Measurements from ENCODE around the gene CCL18. TPM values are rescaled to one million over a fixed set of nuclear protein-coding genes. Genes with fewer than 3 reads are reported as not detected.
"Not testable (repeated sequence)": the region's sequence is repeated elsewhere in the genome, so short reads cannot be mapped to it uniquely, and the experiment has no call there.

CCL18 gene
- total RNA-seq, 6 experiments from 2014 or later, result 0.29 to 2.0 (median 0.64) TPM; not detected in 1

DNA sequence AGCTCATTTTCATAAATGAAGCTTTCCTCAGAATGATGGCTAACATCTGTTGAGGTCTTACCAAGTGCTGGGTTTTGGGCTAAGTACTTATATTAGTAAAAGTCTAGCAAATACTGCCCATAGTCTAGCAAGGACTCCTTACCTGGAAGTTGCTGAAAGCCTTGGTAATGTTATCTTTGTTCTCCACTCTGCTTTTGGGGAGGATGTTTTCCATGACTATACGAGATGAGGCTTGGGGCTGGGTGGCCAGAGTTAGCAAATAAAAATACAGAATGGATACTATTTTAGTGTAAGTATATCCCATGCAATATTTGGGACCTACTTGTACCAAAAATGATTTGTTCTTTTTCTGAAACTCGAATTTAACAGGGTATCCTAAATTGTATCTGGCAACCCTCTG, 7.7 kb downstream of the CCL18 start:
- no peaks in the 10 kb centered on the region for H3K4me1 ChIP-seq
- H3K36me3 ChIP-seq, result no peaks in the 10 kb centered on the region
- WGBS (ENCODE audit: insufficient coverage, low coverage, low lambda C conversion rate, missing lambda C conversion rate), result 77% methylated on average over 2 of the region's 2 CpGs
- ATAC-seq (no peak), DNase-seq (no peak)
- no peaks in the 10 kb centered on the region for H3K9me3 ChIP-seq
- TF ChIP-seq, protein P1, sequence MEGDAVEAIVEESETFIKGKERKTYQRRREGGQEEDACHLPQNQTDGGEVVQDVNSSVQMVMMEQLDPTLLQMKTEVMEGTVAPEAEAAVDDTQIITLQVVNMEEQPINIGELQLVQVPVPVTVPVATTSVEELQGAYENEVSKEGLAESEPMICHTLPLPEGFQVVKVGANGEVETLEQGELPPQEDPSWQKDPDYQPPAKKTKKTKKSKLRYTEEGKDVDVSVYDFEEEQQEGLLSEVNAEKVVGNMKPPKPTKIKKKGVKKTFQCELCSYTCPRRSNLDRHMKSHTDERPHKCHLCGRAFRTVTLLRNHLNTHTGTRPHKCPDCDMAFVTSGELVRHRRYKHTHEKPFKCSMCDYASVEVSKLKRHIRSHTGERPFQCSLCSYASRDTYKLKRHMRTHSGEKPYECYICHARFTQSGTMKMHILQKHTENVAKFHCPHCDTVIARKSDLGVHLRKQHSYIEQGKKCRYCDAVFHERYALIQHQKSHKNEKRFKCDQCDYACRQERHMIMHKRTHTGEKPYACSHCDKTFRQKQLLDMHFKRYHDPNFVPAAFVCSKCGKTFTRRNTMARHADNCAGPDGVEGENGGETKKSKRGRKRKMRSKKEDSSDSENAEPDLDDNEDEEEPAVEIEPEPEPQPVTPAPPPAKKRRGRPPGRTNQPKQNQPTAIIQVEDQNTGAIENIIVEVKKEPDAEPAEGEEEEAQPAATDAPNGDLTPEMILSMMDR (IDR thresholded peaks at IDR 0.05), result no peak
- TF ChIP-seq POLR2A (IDR thresholded peaks at IDR 0.05), result no peak
- no peaks in the 10 kb centered on the region for H3K27me3 ChIP-seq
- H3K27ac ChIP-seq, result no peak overlapping the region
- no peak overlapping the region for H3K4me3 ChIP-seq
- intact Hi-C loops (cut with DNase I), result loop anchor here (10.0 kb wide), 2 partner anchors 73 to 87 kb away; partner anchors contain the start of genes CCL14 (in 2 of the 2) and CCL16 (in 2 of the 2)

DNA sequence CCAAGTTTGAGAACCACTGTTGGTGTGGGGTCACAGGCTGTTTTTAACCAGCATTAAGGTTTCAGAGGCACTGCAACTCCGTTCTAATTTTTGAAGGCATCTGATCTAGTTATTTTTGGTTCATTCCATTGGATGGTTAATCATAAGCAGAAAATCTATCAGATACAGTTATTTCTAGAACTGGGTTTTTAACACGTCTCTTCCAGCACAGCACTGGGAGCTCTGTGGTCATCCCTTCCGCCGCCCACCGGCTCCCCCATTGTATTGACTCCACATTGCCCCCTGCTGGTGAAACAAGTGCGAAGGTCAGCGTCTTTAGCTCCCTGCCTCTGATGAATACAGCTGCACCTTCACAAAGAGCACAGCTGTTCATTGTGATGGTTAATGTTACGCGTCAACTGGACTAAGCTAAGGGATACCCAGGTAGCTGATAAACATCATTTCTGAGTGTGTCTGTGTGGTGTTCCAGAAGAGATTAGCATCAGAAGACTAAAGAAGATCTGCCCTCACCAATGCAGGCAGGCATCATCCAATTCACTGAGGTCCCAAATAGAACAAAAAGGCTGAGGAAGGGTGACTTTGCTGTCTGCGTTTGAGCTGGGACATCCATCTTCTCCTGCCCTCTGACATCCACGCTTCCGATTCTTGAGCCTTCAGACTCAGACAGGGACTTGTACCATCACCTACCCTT, 8.5 kb downstream of the CCL18 start:
- 15% methylated on average over 10 of the region's 12 CpGs for WGBS (ENCODE audit: insufficient coverage, low coverage, low lambda C conversion rate, missing lambda C conversion rate)
- no peaks in the 10 kb centered on the region for H3K36me3 ChIP-seq
- TF ChIP-seq, protein P1 (IDR thresholded peaks at IDR 0.05), result peak; percentile 74 to 93 (median 88)
- no peak for TF ChIP-seq POLR2A (IDR thresholded peaks at IDR 0.05)
- H3K4me3 ChIP-seq, result no peak overlapping the region
- peak; percentile 57 to 76 (median 70) for DNase-seq
- no peaks in the 10 kb centered on the region for H3K9me3 ChIP-seq
- no peaks in the 10 kb centered on the region for H3K4me1 ChIP-seq
- H3K27me3 ChIP-seq, result no peaks in the 10 kb centered on the region
- no peak overlapping the region for H3K27ac ChIP-seq
- peak; percentile 91 to 98 (median 96) for ATAC-seq
- intact Hi-C loops (cut with DNase I), result loop anchor here (10.0 kb wide), 2 partner anchors 72 to 88 kb away; partner anchors contain the start of genes CCL14 (in 2 of the 2) and CCL16 (in 2 of the 2)

DNA sequence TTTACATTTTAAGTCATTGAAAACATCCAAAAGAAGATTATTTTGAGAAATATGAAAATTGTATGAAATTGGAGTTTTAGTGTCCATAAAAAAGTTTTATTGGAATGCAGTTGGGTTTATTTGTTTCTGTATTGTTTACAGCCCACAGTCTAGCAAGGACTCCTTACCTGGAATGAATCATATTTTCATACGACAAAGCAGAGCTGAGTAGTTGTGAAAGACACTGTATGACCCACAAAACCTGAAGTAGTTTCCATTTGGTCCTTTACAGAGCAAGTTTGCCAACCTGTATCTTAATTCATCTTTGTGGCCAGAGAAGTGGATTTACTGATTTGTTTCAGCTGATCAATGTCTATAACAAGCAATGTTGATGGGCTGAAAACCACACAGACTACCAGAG, 10.3 kb downstream of the CCL18 start:
- Histone ChIP-seq H3K4me3 (no peak overlapping the region), H3K9me3 (no peaks in the 10 kb centered on the region), H3K36me3 (no peaks in the 10 kb centered on the region), H3K27me3 (no peaks in the 10 kb centered on the region), H3K4me1 (no peaks in the 10 kb centered on the region), H3K27ac (no peak overlapping the region)
- TF ChIP-seq, protein P1 (IDR thresholded peaks at IDR 0.05), result no peak
- TF ChIP-seq POLR2A (IDR thresholded peaks at IDR 0.05), result no peak
- DNase-seq, result no peak
- WGBS (ENCODE audit: insufficient coverage, low coverage, low lambda C conversion rate, missing lambda C conversion rate), result 73% methylated on average over 1 of the region's 1 CpG
- ATAC-seq, result no peak
- intact Hi-C loops (cut with DNase I), result loop anchor here (10.0 kb wide), 2 partner anchors 70 to 90 kb away; partner anchors contain the start of genes CCL14 (in 2 of the 2) and CCL16 (in 2 of the 2)

DNA sequence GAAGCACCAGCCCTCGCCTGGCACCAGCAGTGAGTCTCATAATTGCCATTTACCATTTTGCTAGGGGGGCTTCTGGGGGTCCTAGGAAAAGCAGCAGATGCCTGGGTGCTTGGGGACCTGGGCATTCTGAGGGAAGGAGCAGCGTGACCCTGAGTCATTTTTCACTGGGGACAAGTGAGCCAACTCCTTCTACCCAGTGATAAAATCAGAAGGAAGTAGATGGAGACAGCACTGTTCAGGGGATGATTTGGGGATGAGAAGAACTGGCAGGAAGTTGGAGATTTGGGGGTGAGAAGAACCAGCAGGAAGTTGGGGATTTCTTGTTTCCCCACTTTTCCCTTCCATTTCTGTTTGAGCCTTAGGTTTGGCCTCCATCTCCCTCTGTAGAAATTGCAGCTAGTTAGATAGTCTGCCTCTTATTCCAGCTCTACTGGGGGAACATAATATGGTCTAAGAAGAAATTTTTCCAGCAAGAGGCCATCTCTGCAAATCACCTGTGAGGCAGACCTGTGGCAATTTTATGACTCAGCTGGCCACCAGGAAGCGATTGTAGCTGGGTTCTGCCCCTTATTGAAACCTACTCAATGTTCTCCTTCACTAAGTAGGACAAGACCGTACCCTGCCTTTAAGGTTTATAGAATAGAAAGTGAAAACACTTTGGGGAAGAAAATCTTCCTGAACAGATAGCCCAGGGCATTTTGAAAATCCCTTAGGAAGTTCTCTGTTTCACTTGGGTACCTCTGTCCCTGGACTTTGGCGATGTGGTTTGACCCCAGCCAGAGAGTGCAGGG, 17.8 kb downstream of the CCL18 start:
- H3K36me3 ChIP-seq; H3K4me3 ChIP-seq; H3K9me3 ChIP-seq; H3K27ac ChIP-seq; DNase-seq; H3K27me3 ChIP-seq; intact Hi-C loops (cut with DNase I): not testable (repeated sequence)
- ATAC-seq, result peak in 1 of 4 donors; percentile 9
- peaks cover 0 to 19% (median 6%) of the 10 kb centered on the region in 4 donors for H3K4me1 ChIP-seq
- WGBS (ENCODE audit: insufficient coverage, low coverage, low lambda C conversion rate, missing lambda C conversion rate), result 60% methylated on average over 3 of the region's 5 CpGs

DNA sequence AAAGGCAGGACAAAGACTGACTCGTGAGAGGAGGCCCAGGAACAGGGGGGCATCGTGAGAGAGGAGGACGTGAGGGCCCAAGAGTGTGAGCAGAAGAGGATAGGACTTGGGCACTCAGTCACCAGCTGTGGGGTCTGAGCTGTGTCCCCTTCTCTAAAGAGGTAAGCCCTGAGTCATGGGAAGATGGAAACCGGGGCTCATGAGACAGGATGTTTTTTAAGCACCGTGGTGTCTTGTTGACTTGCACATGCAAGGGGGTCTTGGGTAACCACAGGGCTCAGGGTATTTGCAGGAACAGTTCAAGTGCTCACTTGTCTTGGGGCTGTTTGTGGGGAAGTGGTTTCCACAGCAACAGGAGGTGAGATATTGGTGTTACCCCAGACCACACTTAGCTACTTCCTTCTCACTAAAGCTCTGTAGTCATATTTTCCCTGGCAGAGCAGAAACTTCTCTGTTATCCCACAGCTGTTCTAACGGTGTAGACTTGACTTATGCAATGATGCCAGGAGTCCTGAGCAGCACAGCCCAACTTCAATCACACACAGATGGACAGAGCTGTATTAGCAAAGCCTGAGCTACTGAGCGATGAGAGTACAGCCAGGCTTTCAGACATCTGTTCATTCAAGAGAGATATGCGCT, 18.5 kb downstream of the CCL18 start:
- intact Hi-C loops (cut with DNase I); H3K36me3 ChIP-seq; H3K27me3 ChIP-seq; DNase-seq; H3K4me3 ChIP-seq; H3K9me3 ChIP-seq; H3K27ac ChIP-seq: not testable (repeated sequence)
- H3K4me1 ChIP-seq, result peaks cover 0 to 24% (median 8%) of the 10 kb centered on the region in 4 donors
- ATAC-seq, result peak; percentile 23 to 60 (median 54)
- 54% methylated on average over 7 of the region's 8 CpGs for WGBS (ENCODE audit: insufficient coverage, low coverage, low lambda C conversion rate, missing lambda C conversion rate)

DNA sequence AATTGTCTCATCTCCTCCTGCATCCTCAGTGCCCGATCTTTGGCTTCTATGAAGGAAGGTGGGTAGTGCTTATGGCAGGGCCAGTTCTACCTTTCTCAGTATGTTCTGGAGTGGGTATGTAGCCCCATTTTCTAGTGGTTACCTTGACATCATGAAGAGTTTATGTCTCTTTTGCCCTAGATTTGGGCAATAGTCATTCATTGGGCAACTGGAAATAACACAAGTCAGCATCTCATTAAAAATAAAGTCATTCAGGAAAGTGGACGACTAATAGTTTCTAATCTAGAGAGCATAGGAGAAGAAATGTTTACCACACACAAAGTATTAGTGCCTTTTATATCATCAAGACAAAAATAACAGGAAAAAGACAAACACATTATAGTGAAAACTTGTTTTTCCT, 19.6 kb downstream of the CCL18 start:
- H3K27ac ChIP-seq; H3K4me3 ChIP-seq; ATAC-seq; intact Hi-C loops (cut with DNase I); H3K27me3 ChIP-seq; DNase-seq; H3K36me3 ChIP-seq; H3K9me3 ChIP-seq: not testable (repeated sequence)
- H3K4me1 ChIP-seq, result peaks cover 0 to 24% (median 8%) of the 10 kb centered on the region in 4 donors
- WGBS (ENCODE audit: insufficient coverage, low coverage, low lambda C conversion rate, missing lambda C conversion rate), result 68% methylated on average over 2 of the region's 2 CpGs
